Mesothelial cell of epicardium (in vitro differentiated cells): ENCODE measurements around the gene SLC5A10. TPM values are rescaled to one million over a fixed set of nuclear protein-coding genes. Genes with fewer than 3 reads are reported as not detected.

Experiments used
- DNase-seq, 2 experiments: peaks; one replicate each; pipeline ENCODE4 v3.0.0; 2021; ENCODE audit warnings: low spot score in 2 of 2; ENCODE audit not compliant: unreplicated experiment in 2 of 2
- H3K27ac Mint-ChIP-seq: 2 replicates; pipeline ENCODE4 v1.8.0; 2021; ENCODE audit warnings: mixed read lengths
- H3K27me3 Mint-ChIP-seq: 2 replicates; pipeline ENCODE4 v1.8.0; 2021; ENCODE audit warnings: low read depth, mixed read lengths
- H3K36me3 Mint-ChIP-seq: 2 replicates; pipeline ENCODE4 v1.8.0; 2021; ENCODE audit warnings: mixed read lengths
- H3K4me1 Mint-ChIP-seq: 2 replicates; pipeline ENCODE4 v1.8.0; 2021; ENCODE audit warnings: mixed read lengths
- H3K4me3 Mint-ChIP-seq: 2 replicates; pipeline ENCODE4 v1.8.0; 2021; ENCODE audit warnings: mild to moderate bottlenecking, moderate library complexity, mixed read lengths
- H3K9me3 Mint-ChIP-seq: 2 replicates; pipeline ENCODE4 v1.8.0; 2021; ENCODE audit warnings: mixed read lengths
- CTCF ChIP-seq: fragments of 200-600 bp; sonication (generic); IDR thresholded peaks from one replicate; pipeline ENCODE4 v1.5.0; 2021; ENCODE audit warnings: antibody characterized with exemption; ENCODE audit not compliant: unreplicated experiment
- total RNA-seq: library from RNA; stranded (reverse); gene quantifications from 3 replicates; pipeline ENCODE4 v1.2.1, GENCODE V29; 2021

Gene SLC5A10
- total RNA-seq, 1 donor from 2014 or later = 0.25 TPM

- Mint-ChIP-seq H3K36me3 (peaks cover 16% of the 10 kb centered on the region), H3K9me3 (peaks cover 12% of the 10 kb centered on the region), H3K4me3 (no peak overlapping the region), H3K27me3 (no peaks in the 10 kb centered on the region), H3K27ac (no peak overlapping the region), H3K4me1 (peaks cover 30% of the 10 kb centered on the region)
- no peak for TF ChIP-seq CTCF
- no peak for DNase-seq
Observed at GRCh38 chr17:18999911-19000310, 47.9 kb downstream of the SLC5A10 start.

GRCh38 chr17:19000531-19001325 lies 48.8 kb downstream of the SLC5A10 start:
- no peak overlapping the region for H3K4me3 Mint-ChIP-seq
- H3K4me1 Mint-ChIP-seq = peaks cover 30% of the 10 kb centered on the region
- peaks cover 11% of the 10 kb centered on the region for H3K36me3 Mint-ChIP-seq
- H3K27ac Mint-ChIP-seq = peak overlapping the region; percentile 16
- H3K27me3 Mint-ChIP-seq = no peaks in the 10 kb centered on the region
- H3K9me3 Mint-ChIP-seq = peaks cover 6% of the 10 kb centered on the region
- TF ChIP-seq CTCF = no peak
- DNase-seq = no peak

GRCh38 chr17:19001907-19002590 lies 50.1 kb downstream of the SLC5A10 start:
- Mint-ChIP-seq H3K4me3 (no peak overlapping the region), H3K9me3 (peaks cover 1% of the 10 kb centered on the region), H3K27ac (no peak overlapping the region)

GRCh38 chr17:19002805-19003542 lies 51.0 kb downstream of the SLC5A10 start:
- H3K27me3 Mint-ChIP-seq = no peaks in the 10 kb centered on the region
- peak overlapping the region; percentile 82 for H3K4me3 Mint-ChIP-seq
- peaks cover 30% of the 10 kb centered on the region for H3K4me1 Mint-ChIP-seq
- TF ChIP-seq CTCF = no peak
- peaks cover 4% of the 10 kb centered on the region for H3K9me3 Mint-ChIP-seq
- no peak overlapping the region for H3K27ac Mint-ChIP-seq
- no peak for DNase-seq
- H3K36me3 Mint-ChIP-seq = no peaks in the 10 kb centered on the region

More at GRCh38 chr17:19001907-19002590, 50.1 kb downstream of the SLC5A10 start:
- Mint-ChIP-seq H3K4me1 (peaks cover 30% of the 10 kb centered on the region), H3K36me3 (peaks cover 3% of the 10 kb centered on the region), H3K27me3 (no peaks in the 10 kb centered on the region)
- DNase-seq = no peak
- TF ChIP-seq CTCF = no peak

- peak in 1 of 2 experiments; percentile 70 for DNase-seq
- H3K27ac Mint-ChIP-seq = peak overlapping the region; percentile 76
Observed at GRCh38 chr17:19003543-19004420, 51.8 kb downstream of the SLC5A10 start.

More at GRCh38 chr17:19003543-19004420, 51.8 kb downstream of the SLC5A10 start:
- Mint-ChIP-seq H3K36me3 (no peaks in the 10 kb centered on the region), H3K4me3 (peak overlapping the region; percentile 82), H3K4me1 (peaks cover 30% of the 10 kb centered on the region), H3K9me3 (peaks cover 4% of the 10 kb centered on the region), H3K27me3 (no peaks in the 10 kb centered on the region)
- no peak for TF ChIP-seq CTCF
